Endothelial cell of umbilical vein (primary cell): Measurements from ENCODE around the gene MISP. TPM values are rescaled to one million over a fixed set of nuclear protein-coding genes. Genes with fewer than 3 reads are reported as not detected.

ENCODE experiments used
- BruUV-seq: library from RNA; stranded (reverse); fragments of 400-500 nt; replicated peaks from 2 replicates; lab custom pipeline; 2021; lab: Mats Ljungman, UMichigan
- CTCF ChIA-PET: fragments of 300-600, 350-600 bp; sonication (Branson Sonifier 250); formaldehyde crosslinking; loops from one replicate; lab custom pipeline; 2021; ENCODE audit warnings: antibody characterized with exemption, inconsistent platforms; lab: Charles Lee
- POLR2A ChIA-PET: fragments of 300-600, 350-600 bp; sonication (Branson Sonifier 250); formaldehyde crosslinking; loops from one replicate; lab custom pipeline; 2021; ENCODE audit warnings: antibody characterized with exemption, inconsistent platforms; lab: Charles Lee
- DNase-seq: peaks from one replicate; pipeline ENCODE4 v3.0.0-alpha.2; 2011; ENCODE audit warnings: low read depth, low spot score
- FAIRE-seq: peaks from 2 replicates; lab custom pipeline; 2011; peaks lifted over from hg19 to GRCh38; lab: Jason Lieb, UNC
- H2AFZ ChIP-seq: 2 replicates; pipeline ENCODE4 v1.6.0; 2012; ENCODE audit warnings: low read depth, low read length, control low read depth, inconsistent platforms
- H3K27ac ChIP-seq: 2 replicates; pipeline ENCODE4 v1.5.1; 2011; ENCODE audit warnings: low read depth, mild to moderate bottlenecking, control low read depth, low read length, moderate library complexity; ENCODE audit not compliant: insufficient read depth
- H3K27me3 ChIP-seq, 2 experiments: 2 replicates each; pipeline versions ENCODE4 v1.6.0 to v1.6.1; 2011; ENCODE audit warnings: low read length in 2 of 2, mixed read lengths in 1 of 2; ENCODE audit not compliant: control insufficient read depth in 2 of 2, insufficient read depth in 2 of 2
- H3K36me3 ChIP-seq, 2 experiments: 2 replicates in 1 of 2; 3 replicates in 1 of 2; pipeline ENCODE4 v1.5.1; 2011; ENCODE audit warnings: low read length in 2 of 2, mild to moderate bottlenecking in 1 of 2, moderate library complexity in 1 of 2; ENCODE audit not compliant: control insufficient read depth in 2 of 2, insufficient read depth in 2 of 2; ENCODE audit errors: extremely low read depth in 1 of 2
- H3K4me1 ChIP-seq: 3 replicates; pipeline ENCODE4 v1.5.1; 2011; ENCODE audit warnings: mild to moderate bottlenecking, low read length; ENCODE audit not compliant: control insufficient read depth, insufficient read depth; ENCODE audit errors: extremely low read depth
- H3K4me2 ChIP-seq: 2 replicates; pipeline ENCODE4 v1.6.1; 2011; ENCODE audit warnings: low read length, control low read depth, mixed read lengths; ENCODE audit not compliant: insufficient read depth
- H3K4me3 ChIP-seq, 3 experiments: fragments of 200-600 bp in 1 of 3; sonication (generic), shearing (Covaris generic) in 1 of 3; replicated peaks in 1 of 3; 2 replicates each; pipeline ENCODE4 v1.5.1; 2011 to 2016; ENCODE audit warnings: control low read depth in 3 of 3, low read length in 3 of 3, mild to moderate bottlenecking in 2 of 3, inconsistent platforms in 1 of 3, low read depth in 1 of 3, moderate library complexity in 1 of 3; ENCODE audit not compliant: insufficient read depth in 1 of 3
- H3K79me2 ChIP-seq: 2 replicates; pipeline ENCODE4 v1.6.0; 2012; ENCODE audit warnings: low read length, inconsistent platforms; ENCODE audit not compliant: control insufficient read depth, insufficient read depth
- H3K9ac ChIP-seq: replicated peaks from 2 replicates; pipeline ENCODE3; 2011; ENCODE audit warnings: low read length, control low read depth; ENCODE audit not compliant: insufficient read depth; ENCODE audit errors: extremely low read depth
- H3K9me1 ChIP-seq: replicated peaks from 3 replicates; pipeline ENCODE4 v1.6.0; 2011; ENCODE audit warnings: mild to moderate bottlenecking, low read length; ENCODE audit not compliant: control insufficient read depth, insufficient read depth; ENCODE audit errors: extremely low read depth
- H3K9me3 ChIP-seq: replicated peaks from 2 replicates; pipeline ENCODE4 v1.5.1; 2012; ENCODE audit warnings: low read length, inconsistent platforms; ENCODE audit not compliant: control insufficient read depth, insufficient read depth
- H4K20me1 ChIP-seq: replicated peaks from 2 replicates; pipeline ENCODE3; 2011; ENCODE audit warnings: mild to moderate bottlenecking, low read length; ENCODE audit not compliant: control insufficient read depth, insufficient read depth; ENCODE audit errors: extremely low read depth
- CTCF ChIP-seq, 2 donors: IDR thresholded peaks; 1 replicate in 1 of 2; 2 replicates in 1 of 2; pipeline ENCODE4 v1.5.1; 2011; ENCODE audit warnings: low read length in 2 of 2, mild to moderate bottlenecking in 2 of 2, moderate library complexity in 2 of 2, control low read depth in 1 of 2, inconsistent platforms in 1 of 2, low read depth in 1 of 2; ENCODE audit not compliant: insufficient read depth in 1 of 2; ENCODE audit errors: extremely low read depth in 1 of 2
- EZH2 ChIP-seq: IDR thresholded peaks from 2 replicates; pipeline ENCODE4 v1.6.1; 2012; ENCODE audit warnings: borderline replicate concordance, low read depth, mild to moderate bottlenecking, moderate library complexity, low read length, inconsistent platforms; ENCODE audit not compliant: severe bottlenecking
- FOS ChIP-seq: IDR thresholded peaks from 2 replicates; pipeline ENCODE4 v1.6.1; 2011; ENCODE audit warnings: mild to moderate bottlenecking, low read length, moderate library complexity, borderline replicate concordance; ENCODE audit not compliant: insufficient read depth
- GATA2 ChIP-seq: IDR thresholded peaks from 2 replicates; pipeline ENCODE4 v1.7.0; 2011; ENCODE audit warnings: low read depth, mild to moderate bottlenecking, moderate library complexity, mixed read lengths, low read length; ENCODE audit not compliant: insufficient read length, insufficient read depth
- JUN ChIP-seq: IDR thresholded peaks from 2 replicates; pipeline ENCODE4 v1.6.1; 2011; ENCODE audit warnings: borderline replicate concordance, low read depth; ENCODE audit not compliant: insufficient read length, insufficient read depth
- MAX ChIP-seq: IDR thresholded peaks from 2 replicates; pipeline ENCODE4 v1.6.1; 2011; ENCODE audit not compliant: insufficient read depth, insufficient read length
- MYC ChIP-seq: IDR thresholded peaks from one replicate; pipeline ENCODE4 v1.6.1; 2011; ENCODE audit warnings: mild to moderate bottlenecking, low read depth, low read length
- POLR2A ChIP-seq: IDR thresholded peaks from 2 replicates; pipeline ENCODE4 v1.6.1; 2012; ENCODE audit warnings: low read depth, mild to moderate bottlenecking, control low read depth, low read length
- POLR2AphosphoS5 ChIP-seq: IDR thresholded peaks from 2 replicates; pipeline ENCODE4 v1.6.1; 2012; ENCODE audit warnings: low read depth, mild to moderate bottlenecking, control low read depth, low read length, moderate library complexity; ENCODE audit not compliant: insufficient read depth
- dilution Hi-C: fragments of 300-500 bp; cut with MboI; formaldehyde crosslinking; loops from one replicate; pipeline ENCODE4 v1.15.0; 2019; ENCODE audit warnings: low sequenced_read_pairs; ENCODE audit not compliant: extremely low pct_ligation_motif_present
- intact Hi-C: fragments of 100-400 bp; cut with micrococcal nuclease; formaldehyde crosslinking; loops from one replicate; pipeline ENCODE4 v1.10.0; 2022
- polyA plus RNA-seq, 4 experiments: library from polyadenylated mRNA; depleted of rRNA in 3 of 4; stranded (reverse) in 3 of 4; unstranded in 1 of 4; fragments of >200 nt; gene quantifications; 2 replicates each; pipeline versions ENCODE4 v1.2.1 to v1.2.3, GENCODE V29; 2011 to 2012; ENCODE audit warnings: missing spikeins in 1 of 4
- total RNA-seq: library from RNA; stranded (reverse); gene quantifications from 2 replicates; pipeline ENCODE4 v1.2.3, GENCODE V29; 2021

Gene MISP
- total and polyA plus RNA-seq, 2 donors (not counting 3 experiments of a cell fraction or from before 2014, with no cell fraction given), result not detected

- POLR2A ChIA-PET, result interaction anchor here (0.6 to 1.2 kb wide), 4 partner anchors 13 to 46 kb away, joined by 3 to 5 read pairs (median 4); no protein-coding TSS in a partner anchor
- Histone ChIP-seq H3K4me3 (peak overlapping the region in 1 of 3 experiments; percentile 28), H2AFZ (no peak overlapping the region), H3K36me3 (peaks cover 53 to 59% of the 10 kb centered on the region in 2 experiments), H4K20me1 (no peaks in the 10 kb centered on the region), H3K4me1 (peaks cover 35% of the 10 kb centered on the region), H3K9me1 (no peaks in the 10 kb centered on the region), H3K4me2 (peak overlapping the region; percentile 4), H3K79me2 (peaks cover 98% of the 10 kb centered on the region), H3K27ac (no peak overlapping the region), H3K9ac (no peak overlapping the region), H3K9me3 (no peaks in the 10 kb centered on the region), H3K27me3 (no peaks in the 10 kb centered on the region)
- intact Hi-C loops, result loop anchor here (1.0 kb wide), 2 partner anchors 20 to 32 kb away; no protein-coding TSS in a partner anchor
- peak; percentile 16 for DNase-seq
- TF ChIP-seq CTCF (IDR thresholded peaks at IDR 0.05; ENCODE audit: extremely low read depth in 1 of 2, insufficient read depth in 1 of 2, low read depth in 1 of 2, low read length in 2 of 2) (no peak), MYC (no peak), EZH2 (no peak), MAX (no peak), GATA2 (no peak), JUN (no peak), FOS (no peak), POLR2A (no peak), POLR2AphosphoS5 (no peak)
- BruUV-seq, result no TSS peak
- dilution Hi-C loops, result no loop called here
- CTCF ChIA-PET, result interaction anchor here (0.9 to 5.5 kb wide), 4 partner anchors 9 to 32 kb away, joined by 3 to 32 read pairs (median 4); no protein-coding TSS in a partner anchor
- peak; percentile 8 for FAIRE-seq
Observed at GRCh38 chr19:802498-803098, 51.7 kb downstream of the MISP start.
